T47D (cell line): ENCODE data around the gene NEK4.
"Not testable (repeated sequence)": the region's sequence is repeated elsewhere in the genome, so short reads cannot be mapped to it uniquely, and the experiment has no call there.

ENCODE experiments used
- DNase-seq, 2 experiments: peaks; one replicate each; pipeline versions ENCODE4 v3.0.0 to v3.0.0-alpha.2; 2011 to 2012; ENCODE audit warnings: low read depth in 1 of 2, low spot score in 1 of 2
- JUND ChIP-seq: IDR thresholded peaks from 2 replicates; pipeline ENCODE4 v1.6.1; 2012; ENCODE audit warnings: low read depth
- in situ Hi-C: cut with HindIII; loops from 2 replicates; pipeline ENCODE4 v1.10.0; 2016; ENCODE audit warnings: low sequenced_read_pairs, low pct_unique_long_range_greater_than_20kb

NEK4 gene

DNA sequence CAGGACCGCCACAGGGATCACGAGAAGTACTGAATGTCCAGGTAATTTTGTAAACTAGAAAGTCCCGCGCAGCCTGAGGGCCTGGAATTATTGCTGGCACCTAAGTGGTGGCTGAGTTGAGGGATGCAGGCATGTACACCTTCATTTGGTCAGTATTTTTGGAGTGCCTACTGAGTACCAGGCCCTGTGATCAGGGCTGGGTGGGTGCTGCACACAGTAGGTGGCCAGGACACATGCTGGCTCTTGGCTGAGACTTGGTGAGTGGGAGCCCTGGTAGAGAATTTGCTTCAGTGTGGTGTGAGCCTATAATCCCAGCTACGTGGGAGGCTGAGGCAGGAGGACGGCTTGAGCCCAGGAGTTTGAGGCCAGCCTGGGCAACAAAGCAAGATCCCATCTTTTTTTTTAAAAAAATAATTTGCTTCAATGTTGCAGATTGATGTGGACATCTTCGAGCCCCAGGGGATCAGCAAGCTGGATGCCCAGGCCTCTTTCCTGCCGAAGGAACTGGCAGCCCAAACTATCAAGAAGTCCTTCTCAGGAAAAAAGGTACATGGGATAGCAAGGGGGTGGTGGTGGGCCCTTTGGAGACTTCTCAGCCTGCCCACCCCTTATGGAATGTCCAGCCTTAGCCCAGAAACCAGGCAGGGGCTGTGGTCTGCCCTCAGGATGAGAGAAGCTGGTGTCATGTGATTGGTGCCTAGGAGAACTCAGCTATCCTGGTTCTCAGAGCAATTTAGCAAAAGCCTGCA is 9.3 kb upstream of the NEK4 start:
- TF ChIP-seq JUND = no peak

DNA sequence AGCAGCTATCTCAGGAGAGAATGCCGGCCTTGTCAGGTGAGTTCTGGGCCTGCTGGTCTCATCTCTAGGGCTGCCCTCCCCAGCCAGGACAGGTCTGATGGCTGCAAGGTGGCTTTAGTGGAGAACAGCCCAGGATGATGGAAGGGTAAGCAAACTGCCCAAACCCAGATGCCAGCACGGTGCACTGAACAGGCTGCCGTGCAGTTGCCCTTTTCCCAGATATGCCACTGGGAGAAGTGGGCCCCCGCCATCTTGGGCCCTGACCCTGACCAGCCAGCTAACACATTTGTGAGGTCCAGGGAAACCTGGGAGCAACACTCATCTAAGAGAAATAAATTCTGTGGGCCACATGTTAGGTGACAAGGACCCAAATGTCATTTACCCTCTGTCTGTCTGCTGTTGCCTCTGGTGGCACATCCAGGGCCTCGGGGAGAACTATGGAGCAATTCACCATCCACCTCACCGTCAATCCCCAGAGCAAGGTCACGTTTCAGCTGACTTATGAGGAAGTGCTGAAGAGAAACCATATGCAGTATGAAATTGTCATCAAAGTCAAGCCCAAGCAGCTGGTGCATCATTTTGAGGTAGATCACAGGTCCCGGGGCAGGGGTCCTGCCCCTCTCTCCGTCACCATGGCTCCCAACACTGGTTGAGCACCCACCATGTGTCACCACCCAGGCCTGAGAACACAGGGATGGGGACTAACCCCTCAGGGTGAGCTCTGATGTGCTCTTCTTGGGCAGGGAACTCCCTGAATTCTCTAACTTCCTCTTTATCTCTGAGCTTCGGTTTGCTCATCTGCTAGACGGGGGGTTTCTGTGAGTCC is 8.5 kb upstream of the NEK4 start:
- no peak for DNase-seq
- no peak for TF ChIP-seq JUND
- in situ Hi-C loops = no loop called here

More for the DNA sequence above, 9.3 kb upstream of the NEK4 start:
- DNase-seq = no peak
- in situ Hi-C loops = no loop called here

DNA sequence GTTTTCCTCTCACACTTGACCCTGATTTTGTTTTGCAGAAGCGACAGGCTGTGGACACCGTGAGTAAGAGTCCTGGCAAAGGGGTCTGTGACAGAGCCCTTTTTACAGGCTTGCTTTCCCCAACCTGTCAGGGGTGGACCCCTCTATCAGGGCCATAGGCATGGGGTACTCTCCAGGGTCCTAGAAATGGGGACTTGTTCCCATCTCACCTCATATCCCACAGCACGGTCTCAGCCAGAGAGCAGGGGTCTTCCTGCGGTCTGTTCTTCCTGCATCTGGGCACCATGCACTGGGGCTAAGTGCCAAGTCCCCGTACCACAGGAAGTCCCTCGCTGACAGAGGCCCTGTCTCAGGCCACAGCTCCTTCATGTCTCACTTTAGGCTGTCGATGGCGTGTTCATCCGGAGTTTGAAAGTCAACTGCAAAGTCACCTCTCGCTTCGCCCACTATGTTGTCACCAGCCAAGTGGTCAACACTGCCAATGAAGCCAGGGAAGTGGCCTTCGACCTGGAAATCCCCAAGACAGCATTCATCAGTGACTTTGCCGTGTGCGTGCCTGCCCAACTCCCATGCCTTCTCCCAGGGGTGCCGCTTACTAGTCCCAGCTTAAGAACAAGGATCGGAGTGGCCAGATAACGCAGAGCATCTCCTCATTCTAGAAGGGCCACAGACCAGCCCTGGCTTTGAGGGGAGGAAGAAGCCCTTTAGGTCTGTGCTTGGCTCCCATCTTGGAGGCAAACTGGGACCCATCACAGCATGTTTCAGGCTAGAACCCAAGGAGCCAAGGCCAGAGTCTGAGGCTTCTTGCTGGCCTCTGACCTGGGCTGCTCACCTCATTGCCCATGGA is 7.4 kb upstream of the NEK4 start:
- DNase-seq = no peak
- TF ChIP-seq JUND = no peak
- in situ Hi-C loops = no loop called here

DNA sequence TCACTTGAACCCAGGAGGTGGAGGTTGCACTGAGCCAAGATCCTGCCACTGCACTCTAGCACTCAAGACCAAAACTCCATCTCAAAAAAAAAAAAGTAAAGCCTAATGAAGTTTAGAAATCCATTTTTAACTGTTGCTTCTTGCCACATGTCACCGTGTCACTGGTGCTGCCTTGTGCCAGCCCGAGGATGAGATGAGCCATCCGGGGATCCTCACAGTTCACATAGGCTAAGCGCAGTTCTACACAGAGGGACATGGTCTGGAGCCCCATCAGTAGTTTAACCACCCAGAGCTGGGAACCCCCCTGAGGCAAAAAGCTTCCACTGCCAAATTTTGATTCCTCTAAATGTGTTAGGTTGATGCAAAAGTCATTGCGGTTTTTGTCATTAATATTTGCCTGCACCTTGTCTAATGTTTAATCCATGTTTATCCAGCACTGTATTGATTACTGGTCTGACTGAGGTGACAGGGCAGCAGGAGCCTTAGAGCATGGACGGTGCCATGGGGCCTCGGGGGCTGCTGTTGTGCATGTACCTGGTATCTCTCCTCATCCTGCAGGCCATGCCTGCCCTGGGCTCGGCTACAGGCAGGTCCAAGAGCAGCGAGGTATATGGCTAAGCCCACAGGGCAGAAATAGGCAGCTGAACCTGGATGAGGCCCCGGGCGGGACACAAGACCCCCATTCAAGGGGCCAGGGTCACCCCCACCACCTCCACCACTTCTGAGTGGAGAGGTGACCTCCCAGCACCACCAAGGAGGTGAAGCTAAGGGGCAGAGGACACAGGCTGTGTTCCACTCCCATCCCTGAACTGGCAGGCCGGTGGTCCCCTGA is 6.6 kb upstream of the NEK4 start, which contains the start of gene ITIH1:
ITIH1 (plus strand) TSS at position 473 of the 832 bp plus-strand sequence; CDS start at position 490, 17 bp downstream.
- TF ChIP-seq JUND = no peak
- DNase-seq = no peak
- in situ Hi-C loops = no loop called here

DNA sequence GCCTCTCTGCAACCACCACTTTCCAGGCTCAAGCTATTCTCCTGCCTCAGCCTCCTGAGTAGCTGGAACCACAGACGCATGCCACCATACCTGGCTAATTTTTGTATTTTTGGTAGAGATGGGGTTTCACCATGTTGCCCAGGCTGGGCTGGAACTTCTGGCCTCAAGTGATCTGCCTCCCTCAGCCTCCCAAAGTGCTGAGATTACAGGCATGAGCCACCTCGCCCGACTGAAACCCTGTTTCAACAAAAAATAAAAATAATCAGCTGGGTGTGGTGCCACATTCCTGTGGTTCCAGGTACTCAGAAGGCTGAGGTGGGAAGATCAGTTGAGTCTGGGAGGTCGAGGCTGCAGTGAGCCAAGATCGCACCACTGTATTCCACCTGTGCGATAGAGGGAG is 5.7 kb upstream of the NEK4 start:
- DNase-seq, in situ Hi-C loops: not testable (repeated sequence)

DNA sequence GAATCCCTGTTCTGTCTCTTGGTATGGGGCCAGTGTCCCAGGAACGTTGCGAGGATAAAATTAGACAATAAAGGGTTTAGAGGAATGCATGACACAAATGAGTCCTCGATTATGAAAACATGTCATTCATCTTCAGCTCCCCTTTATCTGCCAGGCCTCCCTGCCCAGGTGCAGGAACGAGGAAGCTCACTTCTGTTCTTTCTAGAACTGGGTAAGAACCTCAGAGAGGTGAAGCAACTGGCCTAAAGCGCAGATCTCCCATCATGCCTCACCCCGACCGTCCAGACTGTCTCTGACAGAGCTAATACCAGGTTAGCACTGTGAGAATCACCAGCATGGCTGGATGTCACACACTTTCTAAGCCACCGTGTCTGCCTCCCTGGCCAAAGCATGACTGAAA is 5.1 kb upstream of the NEK4 start:
- in situ Hi-C loops = no loop called here
- DNase-seq = no peak

DNA sequence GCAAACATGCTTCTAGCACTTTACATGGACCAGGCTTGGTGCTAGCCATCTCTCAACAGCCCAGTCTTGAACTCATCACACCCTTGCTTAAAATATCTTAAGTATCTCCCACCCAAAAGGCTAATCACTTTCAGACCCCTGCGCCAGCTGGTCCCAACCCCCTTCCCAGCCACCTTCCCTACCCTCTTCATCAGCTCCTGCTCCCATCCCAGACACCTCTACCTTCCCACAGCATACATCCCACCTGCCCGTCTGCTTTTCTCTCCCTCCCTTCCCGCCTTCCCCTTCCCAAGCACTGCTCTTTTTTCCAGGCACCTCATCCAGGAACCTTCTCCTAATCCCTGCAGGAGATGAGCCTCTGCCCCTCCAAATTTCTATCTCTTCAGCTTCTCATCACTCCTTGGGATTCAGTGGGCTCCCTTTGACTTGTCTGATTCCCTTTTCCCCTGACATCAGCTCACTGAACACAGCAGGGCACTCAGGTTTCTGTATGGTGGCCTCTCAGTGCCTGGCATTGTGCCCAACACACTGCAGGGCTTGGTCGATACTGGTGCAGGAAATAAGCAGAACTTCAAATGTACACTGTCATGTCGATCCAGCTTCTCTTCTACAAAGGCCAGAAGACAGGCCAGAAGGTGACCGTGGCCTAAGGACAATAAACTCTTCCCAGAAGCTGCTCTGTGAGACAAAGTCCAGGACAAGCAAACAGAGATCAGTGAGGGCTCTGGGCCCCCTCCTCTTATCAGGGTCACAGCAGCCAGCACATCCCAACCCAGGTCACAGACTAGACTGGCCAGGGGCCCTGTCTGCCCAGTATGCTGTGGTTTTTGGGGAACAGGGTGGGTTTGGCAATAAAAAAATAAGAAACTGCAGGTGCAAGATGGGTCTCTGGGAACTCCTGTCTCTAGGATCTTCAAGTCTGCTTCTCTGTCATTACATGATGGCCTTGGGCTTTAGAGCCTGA is 4.4 kb upstream of the NEK4 start:
- in situ Hi-C loops = no loop called here
- DNase-seq = no peak
- no peak for TF ChIP-seq JUND

More for the DNA sequence above, 5.1 kb upstream of the NEK4 start:
- no peak for TF ChIP-seq JUND

DNA sequence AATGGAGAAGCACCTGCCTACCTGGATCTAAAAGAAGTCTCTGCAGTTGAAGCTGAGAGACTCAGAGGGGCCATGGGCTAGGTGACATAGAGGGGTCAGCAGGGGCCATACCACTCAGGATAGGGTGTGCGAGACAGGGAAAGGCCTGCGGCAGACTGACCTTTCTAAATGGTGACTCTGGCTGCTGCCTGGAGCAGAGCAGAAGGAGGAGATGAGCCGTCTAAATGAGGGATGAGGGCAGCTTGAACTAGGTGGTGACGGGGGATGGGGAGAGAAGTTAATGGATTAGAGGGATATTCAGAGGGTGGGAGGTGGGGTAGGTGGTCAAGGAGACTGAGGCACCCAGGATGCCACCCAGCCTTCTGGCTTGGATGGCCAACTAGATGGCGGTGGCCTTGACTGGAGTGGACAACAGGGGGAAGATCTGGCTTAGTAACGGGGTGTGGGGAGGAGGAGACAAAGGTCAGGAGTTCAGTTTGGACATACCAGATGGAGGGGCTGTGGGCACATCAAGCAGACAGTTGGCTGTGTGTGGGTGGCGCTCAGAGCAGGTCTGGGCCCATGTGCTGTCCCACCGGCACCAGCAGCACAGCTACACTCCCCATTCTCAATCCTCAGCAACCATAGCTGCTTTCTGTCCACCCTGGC is 3.5 kb upstream of the NEK4 start:
- no peak for DNase-seq
- no peak for TF ChIP-seq JUND
- in situ Hi-C loops = no loop called here

DNA sequence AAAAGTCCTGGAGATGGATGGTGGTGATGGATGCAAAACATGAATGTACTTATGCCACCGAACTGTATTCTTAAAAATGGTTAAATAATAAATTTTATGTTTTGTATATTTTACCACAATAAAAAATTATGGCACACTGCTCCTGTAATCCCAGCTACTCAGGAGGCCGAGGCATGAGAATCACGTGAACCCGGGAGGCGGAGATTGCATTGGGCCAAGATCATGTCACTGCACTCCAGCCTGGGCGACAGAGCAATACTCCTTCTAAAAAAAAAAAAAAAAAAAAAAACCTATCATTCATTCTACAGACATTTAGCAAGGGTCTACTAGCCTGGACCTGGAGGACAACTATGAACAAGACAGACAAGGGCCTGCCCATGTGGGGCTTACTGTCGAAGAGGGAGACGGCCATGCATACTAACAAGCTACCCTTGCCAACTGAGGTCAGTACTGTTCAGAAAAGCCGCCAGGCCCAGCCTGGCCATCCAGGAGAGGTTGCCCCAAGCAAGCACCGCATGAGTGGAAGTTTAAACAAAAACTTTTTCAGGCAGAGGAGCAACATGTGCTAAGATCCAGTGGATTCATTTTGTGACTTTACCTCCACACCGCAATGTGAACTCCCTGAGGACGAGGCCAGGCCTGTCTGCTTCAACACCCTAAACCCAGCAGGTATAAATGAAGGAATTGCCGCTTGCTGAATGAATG is 2.8 kb upstream of the NEK4 start:
- no peak for TF ChIP-seq JUND
- DNase-seq = no peak
- in situ Hi-C loops = no loop called here

DNA sequence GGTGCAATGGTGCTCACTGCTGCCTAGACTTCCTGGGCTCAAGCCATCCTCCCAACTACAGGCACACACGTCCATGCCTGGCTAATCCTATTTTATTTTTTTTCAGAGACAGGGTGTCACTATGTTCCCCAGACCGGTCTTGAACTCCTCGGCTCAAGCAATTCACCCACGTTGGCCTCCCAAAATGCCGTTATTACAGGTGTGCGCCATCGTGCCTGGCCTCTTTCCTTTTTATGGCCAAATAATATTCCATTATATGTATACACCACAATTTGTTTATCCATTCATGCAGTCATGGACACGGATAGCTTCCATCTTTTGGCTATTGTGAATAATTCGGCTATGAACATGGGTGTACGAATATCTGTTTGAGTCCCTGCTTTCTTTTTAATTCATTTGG is 962 bp upstream of the NEK4 start:
- in situ Hi-C loops = no loop called here
- no peak for DNase-seq
- TF ChIP-seq JUND = no peak
